ENCODE measurements around the gene RASSF4. TPM values are rescaled to one million over a fixed set of nuclear protein-coding genes. Genes with fewer than 3 reads are reported as not detected.

RASSF4 gene
- total RNA-seq, 1 donor from 2014 or later: 21.2 TPM

- Mint-ChIP-seq H3K4me3 (ENCODE audit: low read depth) (peak overlapping the region; percentile 86), H3K9me3 (ENCODE audit: low read depth) (peaks cover 3% of the 10 kb centered on the region), H3K27ac (peak overlapping the region; percentile 94), H3K27me3 (no peaks in the 10 kb centered on the region), H3K4me1 (ENCODE audit: low read depth) (peaks cover 42% of the 10 kb centered on the region), H3K36me3 (ENCODE audit: insufficient read depth) (peaks cover 13% of the 10 kb centered on the region)
- no peak for TF ChIP-seq CTCF (IDR thresholded peaks at IDR 0.05; ENCODE audit: unreplicated experiment)
- no peak for DNase-seq (ENCODE audit: low spot score, unreplicated experiment)
These were observed 1.3 kb upstream of the RASSF4 start for GRCh38 chr10:44958196-44958897.

- peaks cover 47% of the 10 kb centered on the region for H3K4me1 Mint-ChIP-seq (ENCODE audit: low read depth)
- DNase-seq (ENCODE audit: low spot score, unreplicated experiment): no peak
- H3K9me3 Mint-ChIP-seq (ENCODE audit: low read depth): peaks cover 3% of the 10 kb centered on the region
- peak overlapping the region; percentile 86 for H3K4me3 Mint-ChIP-seq (ENCODE audit: low read depth)
- no peak for TF ChIP-seq CTCF (IDR thresholded peaks at IDR 0.05; ENCODE audit: unreplicated experiment)
- H3K27ac Mint-ChIP-seq: peak overlapping the region; percentile 94
- peaks cover 11% of the 10 kb centered on the region for H3K36me3 Mint-ChIP-seq (ENCODE audit: insufficient read depth)
- H3K27me3 Mint-ChIP-seq: no peaks in the 10 kb centered on the region
These were observed 730 bp upstream of the RASSF4 start for GRCh38 chr10:44958898-44959246.

- no peak for DNase-seq (ENCODE audit: low spot score, unreplicated experiment)
- H3K27me3 Mint-ChIP-seq: no peaks in the 10 kb centered on the region
- peaks cover 3% of the 10 kb centered on the region for H3K9me3 Mint-ChIP-seq (ENCODE audit: low read depth)
- H3K4me3 Mint-ChIP-seq (ENCODE audit: low read depth): peak overlapping the region; percentile 86
- TF ChIP-seq CTCF (IDR thresholded peaks at IDR 0.05; ENCODE audit: unreplicated experiment): no peak
- H3K36me3 Mint-ChIP-seq (ENCODE audit: insufficient read depth): peaks cover 9% of the 10 kb centered on the region
- peaks cover 58% of the 10 kb centered on the region for H3K4me1 Mint-ChIP-seq (ENCODE audit: low read depth)
- no peak overlapping the region for H3K27ac Mint-ChIP-seq
These were observed 472 bp downstream of the RASSF4 start for GRCh38 chr10:44960088-44960460.

- H3K4me1 Mint-ChIP-seq (ENCODE audit: low read depth): peaks cover 60% of the 10 kb centered on the region
- peak overlapping the region; percentile 86 for H3K4me3 Mint-ChIP-seq (ENCODE audit: low read depth)
- H3K27me3 Mint-ChIP-seq: no peaks in the 10 kb centered on the region
- DNase-seq (ENCODE audit: low spot score, unreplicated experiment): no peak
- peaks cover 3% of the 10 kb centered on the region for H3K9me3 Mint-ChIP-seq (ENCODE audit: low read depth)
- H3K36me3 Mint-ChIP-seq (ENCODE audit: insufficient read depth): peaks cover 8% of the 10 kb centered on the region
- no peak for TF ChIP-seq CTCF (IDR thresholded peaks at IDR 0.05; ENCODE audit: unreplicated experiment)
- peak overlapping the region; percentile 60 for H3K27ac Mint-ChIP-seq
These were observed 1.1 kb downstream of the RASSF4 start for GRCh38 chr10:44960482-44961229.

GRCh38 chr10:44961230-44961571 is 1.6 kb downstream of the RASSF4 start:
- Mint-ChIP-seq H3K36me3 (ENCODE audit: insufficient read depth) (peaks cover 3% of the 10 kb centered on the region), H3K4me1 (ENCODE audit: low read depth) (peaks cover 61% of the 10 kb centered on the region), H3K9me3 (ENCODE audit: low read depth) (peaks cover 1% of the 10 kb centered on the region), H3K27me3 (no peaks in the 10 kb centered on the region), H3K4me3 (ENCODE audit: low read depth) (peak overlapping the region; percentile 5), H3K27ac (no peak overlapping the region)
- no peak for TF ChIP-seq CTCF (IDR thresholded peaks at IDR 0.05; ENCODE audit: unreplicated experiment)
- DNase-seq (ENCODE audit: low spot score, unreplicated experiment): no peak
